GM23338 (cell line): Measurements from ENCODE around the gene COPA. TPM values are rescaled to one million over a fixed set of nuclear protein-coding genes. Genes with fewer than 3 reads are reported as not detected.

Experiments used
- ATAC-seq: fragments of 200-7000 bp; cut with Tn5 transposase; 3 replicates; pipeline ENCODE4 v1.9.1; 2020
- DNase-seq: peaks from one replicate; pipeline ENCODE4 v3.0.0-alpha.2; 2015; ENCODE audit warnings: low spot score
- H2AFZ ChIP-seq: fragments of 200-600 bp; sonication (generic); 2 replicates; pipeline ENCODE4 v1.8.0; 2016; ENCODE audit warnings: antibody characterized with exemption, mild to moderate bottlenecking, moderate library complexity
- H3F3A ChIP-seq: fragments of 200-600 bp; sonication (generic); replicated peaks from 2 replicates; pipeline ENCODE4 v1.8.0; 2017; ENCODE audit warnings: antibody characterized with exemption, mixed run types, low read depth
- H3K27ac ChIP-seq: fragments of 200-600 bp; sonication (generic); 2 replicates; pipeline ENCODE4 v1.6.1; 2016; ENCODE audit warnings: low read depth
- H3K27me3 ChIP-seq: fragments of 200-600 bp; sonication (generic); 2 replicates; pipeline ENCODE4 v1.8.0; 2016; ENCODE audit warnings: mild to moderate bottlenecking, mixed run types, moderate library complexity; ENCODE audit not compliant: insufficient read depth
- H3K36me3 ChIP-seq: fragments of 200-600 bp; sonication (generic); 2 replicates; pipeline ENCODE4 v1.8.0; 2016; ENCODE audit warnings: mild to moderate bottlenecking; ENCODE audit not compliant: insufficient read depth
- H3K4me1 ChIP-seq: fragments of 200-600 bp; sonication (generic); 2 replicates; pipeline ENCODE4 v1.8.0; 2016; ENCODE audit warnings: mild to moderate bottlenecking, moderate library complexity; ENCODE audit not compliant: insufficient read depth
- H3K4me2 ChIP-seq: fragments of 200-600 bp; sonication (generic); 2 replicates; pipeline ENCODE4 v1.7.1; 2017; ENCODE audit warnings: mixed run types
- H3K4me3 ChIP-seq: fragments of 200-600 bp; sonication (generic); 2 replicates; pipeline ENCODE4 v1.6.1; 2016; ENCODE audit warnings: mixed run types
- H3K79me2 ChIP-seq: fragments of 200-600 bp; sonication (generic); replicated peaks from 2 replicates; pipeline ENCODE4 v1.8.0; 2017; ENCODE audit warnings: mild to moderate bottlenecking; ENCODE audit not compliant: insufficient read depth
- H3K9me2 ChIP-seq: fragments of 200-600 bp; sonication (generic); 2 replicates; pipeline ENCODE4 v1.8.0; 2017; ENCODE audit not compliant: insufficient read depth
- H4K20me1 ChIP-seq: fragments of 200-600 bp; sonication (generic); replicated peaks from 2 replicates; pipeline ENCODE4 v1.8.0; 2017; ENCODE audit warnings: mild to moderate bottlenecking; ENCODE audit not compliant: insufficient read depth
- H3K27ac Mint-ChIP-seq: 2 replicates; pipeline ENCODE4 v1.8.0; 2020; ENCODE audit warnings: inconsistent platforms, mild to moderate bottlenecking, moderate library complexity, mixed read lengths
- H3K27me3 Mint-ChIP-seq: 3 replicates; pipeline ENCODE4 v1.8.0; 2022; ENCODE audit warnings: low read depth, mild to moderate bottlenecking, moderate library complexity, mixed read lengths, inconsistent platforms; ENCODE audit not compliant: insufficient read depth, poor library complexity
- H3K36me3 Mint-ChIP-seq: 3 replicates; pipeline ENCODE4 v1.8.0; 2021; ENCODE audit warnings: low read depth, mild to moderate bottlenecking, inconsistent platforms, moderate library complexity, mixed read lengths
- H3K4me1 Mint-ChIP-seq: 3 replicates; pipeline ENCODE4 v1.8.0; 2020; ENCODE audit warnings: mild to moderate bottlenecking, inconsistent platforms, mixed read lengths
- H3K4me3 Mint-ChIP-seq: 3 replicates; pipeline ENCODE4 v1.8.0; 2021; ENCODE audit warnings: moderate library complexity, mild to moderate bottlenecking, inconsistent platforms, mixed read lengths
- H3K9me3 Mint-ChIP-seq: 3 replicates; pipeline ENCODE4 v1.8.0; 2020; ENCODE audit warnings: moderate library complexity, mild to moderate bottlenecking, inconsistent platforms, mixed read lengths
- CREB1 ChIP-seq: fragments of 250-450 bp; sonication (Bioruptor Pico); IDR thresholded peaks from 2 replicates; pipeline ENCODE4 v1.5.0; 2020; ENCODE audit warnings: low read depth, mild to moderate bottlenecking, moderate library complexity
- EZH2 ChIP-seq: fragments of 200-600 bp; sonication (generic); IDR thresholded peaks from one replicate; pipeline ENCODE4 v1.8.0; 2017; ENCODE audit warnings: antibody characterized with exemption, mild to moderate bottlenecking, low read depth; ENCODE audit not compliant: unreplicated experiment
- EZH2phosphoT487 ChIP-seq: fragments of 200-600 bp; sonication (generic); IDR thresholded peaks from one replicate; pipeline ENCODE4 v1.8.1; 2018; ENCODE audit warnings: antibody characterized with exemption; ENCODE audit not compliant: unreplicated experiment
- JUNB ChIP-seq: IDR thresholded peaks from one replicate; pipeline ENCODE4 v1.6.1; 2016; ENCODE audit warnings: antibody characterized with exemption; ENCODE audit not compliant: unreplicated experiment
- NANOG ChIP-seq: IDR thresholded peaks from 2 replicates; pipeline ENCODE4 v1.6.1; 2016; ENCODE audit warnings: antibody characterized with exemption, borderline replicate concordance
- POLR2AphosphoS5 ChIP-seq: IDR thresholded peaks from 2 replicates; pipeline ENCODE4 v1.6.1; 2016; ENCODE audit warnings: antibody characterized with exemption, low read depth
- STAT1 ChIP-seq: IDR thresholded peaks from one replicate; pipeline ENCODE4 v1.6.1; 2016; ENCODE audit warnings: antibody characterized with exemption; ENCODE audit not compliant: unreplicated experiment
- ZNF114 ChIP-seq: fragments of 250-450 bp; sonication (Bioruptor Pico); IDR thresholded peaks from 2 replicates; pipeline ENCODE4 v1.5.0; 2020; ENCODE audit warnings: mild to moderate bottlenecking, moderate library complexity
- ZNF331 ChIP-seq: fragments of 250-450 bp; sonication (Bioruptor Pico); IDR thresholded peaks from 2 replicates; pipeline ENCODE4 v1.5.0; 2020; ENCODE audit warnings: low read depth, mild to moderate bottlenecking, moderate library complexity
- polyA plus RNA-seq: library from polyadenylated mRNA; unstranded; fragments of >200 nt; fragmentation: Nextera tagmentation; extraction: Ambion mirVana; gene quantifications from 2 replicates; pipeline ENCODE4 v1.2.1, GENCODE V29; 2016
- total RNA-seq: library from RNA; depleted of rRNA; stranded (reverse); fragments of >200 nt; shearing (Covaris generic); gene quantifications from 2 replicates; pipeline ENCODE4 v1.2.3, GENCODE V29; 2014
- TF ChIP-seq, protein P1 (sequence below): IDR thresholded peaks from one replicate; pipeline ENCODE4 v1.6.1; 2018; ENCODE audit warnings: antibody characterized with exemption; ENCODE audit not compliant: unreplicated experiment
- TF ChIP-seq, protein P2 (sequence below), 2 experiments: fragments of 200-600 bp in 1 of 2; sonication (generic) in 1 of 2; conservative IDR thresholded peaks; 2 replicates each; pipeline versions ENCODE4 v1.5.1 to v1.6.1; 2016 to 2017; ENCODE audit warnings: antibody characterized with exemption in 2 of 2, low read depth in 2 of 2, mild to moderate bottlenecking in 2 of 2, moderate library complexity in 1 of 2
- TF ChIP-seq, protein P3 (sequence below): IDR thresholded peaks from 2 replicates; pipeline ENCODE4 v1.6.1; 2016; ENCODE audit warnings: antibody characterized with exemption
- TF ChIP-seq, protein P4 (sequence below): fragments of 250-450 bp; sonication (Bioruptor Pico); IDR thresholded peaks from 2 replicates; pipeline ENCODE4 v1.5.0; 2020; ENCODE audit warnings: mild to moderate bottlenecking, moderate library complexity

The COPA gene
- total and polyA plus RNA-seq, 2 experiments from 2014 or later = 58.2 to 87.1 TPM

DNA sequence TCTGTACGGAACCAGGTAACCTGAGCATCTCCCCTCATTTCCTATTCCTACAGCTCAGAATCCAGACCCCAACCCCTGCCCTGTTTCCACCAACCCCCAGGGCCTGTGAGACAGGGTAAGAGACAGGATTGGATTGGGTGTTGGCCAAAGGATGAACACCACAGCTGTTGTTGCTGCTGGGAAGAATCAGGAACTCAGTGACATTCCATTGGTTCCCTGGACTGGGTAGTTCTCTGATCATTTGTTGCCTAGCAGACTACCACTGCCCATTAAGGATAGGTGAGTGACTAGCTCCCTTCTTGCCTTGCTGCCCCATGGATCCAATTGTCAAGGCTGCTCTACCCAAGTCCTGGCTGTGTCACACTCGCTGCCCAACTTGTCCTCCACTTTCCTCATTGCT is 10.2 kb upstream of the COPA start:
- Mint-ChIP-seq H3K4me3 (no peak overlapping the region), H3K36me3 (peaks cover 85% of the 10 kb centered on the region), H3K27ac (no peak overlapping the region), H3K4me1 (no peaks in the 10 kb centered on the region), H3K9me3 (no peaks in the 10 kb centered on the region), H3K27me3 (peaks cover 2% of the 10 kb centered on the region)
- H3K4me2 ChIP-seq = no peak overlapping the region
- H3K4me1 ChIP-seq = no peaks in the 10 kb centered on the region
- no peaks in the 10 kb centered on the region for H3K9me2 ChIP-seq
- no peak overlapping the region for H2AFZ ChIP-seq
- no peaks in the 10 kb centered on the region; the same call in 1 of the 2 replicates for H4K20me1 ChIP-seq
- DNase-seq = no peak
- H3K36me3 ChIP-seq = peaks cover 38% of the 10 kb centered on the region
- no peak overlapping the region for H3K4me3 ChIP-seq
- no peaks in the 10 kb centered on the region for H3K27me3 ChIP-seq
- H3K27ac ChIP-seq = no peak overlapping the region
- no peaks in the 10 kb centered on the region for H3K79me2 ChIP-seq
- H3F3A ChIP-seq = 0 out of 2 replicates have a peak, but pooled peaks cover under 1% of the 10 kb centered on the region
- ATAC-seq = no peak
- TF ChIP-seq CREB1 (CRISPR knock-in tag) (no peak), ZNF114 (CRISPR knock-in tag) (no peak), ZNF331 (CRISPR knock-in tag) (no peak), STAT1 (no peak), EZH2 (no peak), JUNB (no peak), EZH2phosphoT487 (no peak), NANOG (no peak), POLR2AphosphoS5 (no peak)
- TF ChIP-seq, protein P1, sequence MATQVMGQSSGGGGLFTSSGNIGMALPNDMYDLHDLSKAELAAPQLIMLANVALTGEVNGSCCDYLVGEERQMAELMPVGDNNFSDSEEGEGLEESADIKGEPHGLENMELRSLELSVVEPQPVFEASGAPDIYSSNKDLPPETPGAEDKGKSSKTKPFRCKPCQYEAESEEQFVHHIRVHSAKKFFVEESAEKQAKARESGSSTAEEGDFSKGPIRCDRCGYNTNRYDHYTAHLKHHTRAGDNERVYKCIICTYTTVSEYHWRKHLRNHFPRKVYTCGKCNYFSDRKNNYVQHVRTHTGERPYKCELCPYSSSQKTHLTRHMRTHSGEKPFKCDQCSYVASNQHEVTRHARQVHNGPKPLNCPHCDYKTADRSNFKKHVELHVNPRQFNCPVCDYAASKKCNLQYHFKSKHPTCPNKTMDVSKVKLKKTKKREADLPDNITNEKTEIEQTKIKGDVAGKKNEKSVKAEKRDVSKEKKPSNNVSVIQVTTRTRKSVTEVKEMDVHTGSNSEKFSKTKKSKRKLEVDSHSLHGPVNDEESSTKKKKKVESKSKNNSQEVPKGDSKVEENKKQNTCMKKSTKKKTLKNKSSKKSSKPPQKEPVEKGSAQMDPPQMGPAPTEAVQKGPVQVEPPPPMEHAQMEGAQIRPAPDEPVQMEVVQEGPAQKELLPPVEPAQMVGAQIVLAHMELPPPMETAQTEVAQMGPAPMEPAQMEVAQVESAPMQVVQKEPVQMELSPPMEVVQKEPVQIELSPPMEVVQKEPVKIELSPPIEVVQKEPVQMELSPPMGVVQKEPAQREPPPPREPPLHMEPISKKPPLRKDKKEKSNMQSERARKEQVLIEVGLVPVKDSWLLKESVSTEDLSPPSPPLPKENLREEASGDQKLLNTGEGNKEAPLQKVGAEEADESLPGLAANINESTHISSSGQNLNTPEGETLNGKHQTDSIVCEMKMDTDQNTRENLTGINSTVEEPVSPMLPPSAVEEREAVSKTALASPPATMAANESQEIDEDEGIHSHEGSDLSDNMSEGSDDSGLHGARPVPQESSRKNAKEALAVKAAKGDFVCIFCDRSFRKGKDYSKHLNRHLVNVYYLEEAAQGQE = no peak
- TF ChIP-seq, protein P2, sequence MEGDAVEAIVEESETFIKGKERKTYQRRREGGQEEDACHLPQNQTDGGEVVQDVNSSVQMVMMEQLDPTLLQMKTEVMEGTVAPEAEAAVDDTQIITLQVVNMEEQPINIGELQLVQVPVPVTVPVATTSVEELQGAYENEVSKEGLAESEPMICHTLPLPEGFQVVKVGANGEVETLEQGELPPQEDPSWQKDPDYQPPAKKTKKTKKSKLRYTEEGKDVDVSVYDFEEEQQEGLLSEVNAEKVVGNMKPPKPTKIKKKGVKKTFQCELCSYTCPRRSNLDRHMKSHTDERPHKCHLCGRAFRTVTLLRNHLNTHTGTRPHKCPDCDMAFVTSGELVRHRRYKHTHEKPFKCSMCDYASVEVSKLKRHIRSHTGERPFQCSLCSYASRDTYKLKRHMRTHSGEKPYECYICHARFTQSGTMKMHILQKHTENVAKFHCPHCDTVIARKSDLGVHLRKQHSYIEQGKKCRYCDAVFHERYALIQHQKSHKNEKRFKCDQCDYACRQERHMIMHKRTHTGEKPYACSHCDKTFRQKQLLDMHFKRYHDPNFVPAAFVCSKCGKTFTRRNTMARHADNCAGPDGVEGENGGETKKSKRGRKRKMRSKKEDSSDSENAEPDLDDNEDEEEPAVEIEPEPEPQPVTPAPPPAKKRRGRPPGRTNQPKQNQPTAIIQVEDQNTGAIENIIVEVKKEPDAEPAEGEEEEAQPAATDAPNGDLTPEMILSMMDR (conservative IDR thresholded peaks at IDR 0.05; ENCODE audit: low read depth in 2 of 2) = no peak
- TF ChIP-seq, protein P3, sequence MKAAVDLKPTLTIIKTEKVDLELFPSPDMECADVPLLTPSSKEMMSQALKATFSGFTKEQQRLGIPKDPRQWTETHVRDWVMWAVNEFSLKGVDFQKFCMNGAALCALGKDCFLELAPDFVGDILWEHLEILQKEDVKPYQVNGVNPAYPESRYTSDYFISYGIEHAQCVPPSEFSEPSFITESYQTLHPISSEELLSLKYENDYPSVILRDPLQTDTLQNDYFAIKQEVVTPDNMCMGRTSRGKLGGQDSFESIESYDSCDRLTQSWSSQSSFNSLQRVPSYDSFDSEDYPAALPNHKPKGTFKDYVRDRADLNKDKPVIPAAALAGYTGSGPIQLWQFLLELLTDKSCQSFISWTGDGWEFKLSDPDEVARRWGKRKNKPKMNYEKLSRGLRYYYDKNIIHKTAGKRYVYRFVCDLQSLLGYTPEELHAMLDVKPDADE = no peak
- TF ChIP-seq, protein P4, sequence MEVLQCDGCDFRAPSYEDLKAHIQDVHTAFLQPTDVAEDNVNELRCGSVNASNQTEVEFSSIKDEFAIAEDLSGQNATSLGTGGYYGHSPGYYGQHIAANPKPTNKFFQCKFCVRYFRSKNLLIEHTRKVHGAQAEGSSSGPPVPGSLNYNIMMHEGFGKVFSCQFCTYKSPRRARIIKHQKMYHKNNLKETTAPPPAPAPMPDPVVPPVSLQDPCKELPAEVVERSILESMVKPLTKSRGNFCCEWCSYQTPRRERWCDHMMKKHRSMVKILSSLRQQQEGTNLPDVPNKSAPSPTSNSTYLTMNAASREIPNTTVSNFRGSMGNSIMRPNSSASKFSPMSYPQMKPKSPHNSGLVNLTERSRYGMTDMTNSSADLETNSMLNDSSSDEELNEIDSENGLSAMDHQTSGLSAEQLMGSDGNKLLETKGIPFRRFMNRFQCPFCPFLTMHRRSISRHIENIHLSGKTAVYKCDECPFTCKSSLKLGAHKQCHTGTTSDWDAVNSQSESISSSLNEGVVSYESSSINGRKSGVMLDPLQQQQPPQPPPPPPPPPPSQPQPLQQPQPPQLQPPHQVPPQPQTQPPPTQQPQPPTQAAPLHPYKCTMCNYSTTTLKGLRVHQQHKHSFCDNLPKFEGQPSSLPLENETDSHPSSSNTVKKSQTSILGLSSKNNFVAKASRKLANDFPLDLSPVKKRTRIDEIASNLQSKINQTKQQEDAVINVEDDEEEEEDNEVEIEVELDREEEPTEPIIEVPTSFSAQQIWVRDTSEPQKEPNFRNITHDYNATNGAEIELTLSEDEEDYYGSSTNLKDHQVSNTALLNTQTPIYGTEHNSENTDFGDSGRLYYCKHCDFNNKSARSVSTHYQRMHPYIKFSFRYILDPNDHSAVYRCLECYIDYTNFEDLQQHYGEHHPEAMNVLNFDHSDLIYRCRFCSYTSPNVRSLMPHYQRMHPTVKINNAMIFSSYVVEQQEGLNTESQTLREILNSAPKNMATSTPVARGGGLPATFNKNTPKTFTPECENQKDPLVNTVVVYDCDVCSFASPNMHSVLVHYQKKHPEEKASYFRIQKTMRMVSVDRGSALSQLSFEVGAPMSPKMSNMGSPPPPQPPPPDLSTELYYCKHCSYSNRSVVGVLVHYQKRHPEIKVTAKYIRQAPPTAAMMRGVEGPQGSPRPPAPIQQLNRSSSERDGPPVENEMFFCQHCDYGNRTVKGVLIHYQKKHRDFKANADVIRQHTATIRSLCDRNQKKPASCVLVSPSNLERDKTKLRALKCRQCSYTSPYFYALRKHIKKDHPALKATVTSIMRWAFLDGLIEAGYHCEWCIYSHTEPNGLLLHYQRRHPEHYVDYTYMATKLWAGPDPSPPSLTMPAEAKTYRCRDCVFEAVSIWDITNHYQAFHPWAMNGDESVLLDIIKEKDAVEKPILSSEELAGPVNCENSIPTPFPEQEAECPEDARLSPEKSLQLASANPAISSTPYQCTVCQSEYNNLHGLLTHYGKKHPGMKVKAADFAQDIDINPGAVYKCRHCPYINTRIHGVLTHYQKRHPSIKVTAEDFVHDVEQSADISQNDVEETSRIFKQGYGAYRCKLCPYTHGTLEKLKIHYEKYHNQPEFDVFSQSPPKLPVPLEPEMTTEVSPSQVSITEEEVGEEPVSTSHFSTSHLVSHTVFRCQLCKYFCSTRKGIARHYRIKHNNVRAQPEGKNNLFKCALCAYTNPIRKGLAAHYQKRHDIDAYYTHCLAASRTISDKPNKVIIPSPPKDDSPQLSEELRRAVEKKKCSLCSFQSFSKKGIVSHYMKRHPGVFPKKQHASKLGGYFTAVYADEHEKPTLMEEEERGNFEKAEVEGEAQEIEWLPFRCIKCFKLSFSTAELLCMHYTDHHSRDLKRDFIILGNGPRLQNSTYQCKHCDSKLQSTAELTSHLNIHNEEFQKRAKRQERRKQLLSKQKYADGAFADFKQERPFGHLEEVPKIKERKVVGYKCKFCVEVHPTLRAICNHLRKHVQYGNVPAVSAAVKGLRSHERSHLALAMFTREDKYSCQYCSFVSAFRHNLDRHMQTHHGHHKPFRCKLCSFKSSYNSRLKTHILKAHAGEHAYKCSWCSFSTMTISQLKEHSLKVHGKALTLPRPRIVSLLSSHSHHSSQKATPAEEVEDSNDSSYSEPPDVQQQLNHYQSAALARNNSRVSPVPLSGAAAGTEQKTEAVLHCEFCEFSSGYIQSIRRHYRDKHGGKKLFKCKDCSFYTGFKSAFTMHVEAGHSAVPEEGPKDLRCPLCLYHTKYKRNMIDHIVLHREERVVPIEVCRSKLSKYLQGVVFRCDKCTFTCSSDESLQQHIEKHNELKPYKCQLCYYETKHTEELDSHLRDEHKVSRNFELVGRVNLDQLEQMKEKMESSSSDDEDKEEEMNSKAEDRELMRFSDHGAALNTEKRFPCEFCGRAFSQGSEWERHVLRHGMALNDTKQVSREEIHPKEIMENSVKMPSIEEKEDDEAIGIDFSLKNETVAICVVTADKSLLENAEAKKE = no peak
